CD4-positive, alpha-beta T cell treated with Interferon gamma for 1 hour (primary cell): ENCODE measurements around the gene OPCML.

Source experiments
- DNase-seq: peaks from one replicate; pipeline ENCODE4 v3.0.0-alpha.2; 2020

Gene OPCML

DNA sequence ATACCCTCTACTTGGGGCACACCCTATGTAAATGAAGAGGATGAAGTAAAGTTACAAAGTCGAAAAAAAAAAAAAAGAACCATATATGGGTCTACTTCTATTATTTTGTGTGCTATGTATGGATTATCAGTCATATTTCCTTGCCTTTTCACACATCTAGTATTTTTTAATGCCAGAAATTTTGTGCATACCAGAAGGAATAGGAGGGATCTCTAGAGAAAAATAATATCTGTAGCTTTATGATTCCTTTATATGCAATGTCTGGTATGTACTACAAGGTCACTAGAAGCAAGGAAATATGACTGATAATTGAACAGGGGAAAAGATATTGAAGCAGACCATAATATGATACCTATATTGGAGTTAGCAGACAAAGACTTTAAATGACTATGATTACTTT lies 713.4 kb downstream of the OPCML start:
- DNase-seq = no peak

DNA sequence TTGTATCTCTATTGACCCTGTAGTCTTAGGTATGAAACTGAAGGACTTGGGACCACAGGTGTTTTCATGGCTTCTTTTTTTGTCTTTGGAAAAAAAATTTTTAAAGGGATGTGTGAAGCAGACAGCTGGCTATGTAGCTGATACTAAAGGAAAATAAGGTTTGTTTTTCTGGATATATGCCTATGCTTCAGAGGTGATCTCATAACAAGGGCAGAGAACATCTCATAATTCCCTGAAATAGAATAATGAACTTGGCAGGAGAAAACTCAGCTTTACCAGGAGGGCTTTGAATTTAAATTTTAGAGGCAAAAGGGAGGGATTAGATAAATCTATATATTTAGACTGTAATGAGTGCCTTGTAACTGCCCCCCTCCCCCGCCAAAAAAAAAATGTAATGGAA lies 714.9 kb downstream of the OPCML start:
- DNase-seq = no peak

DNA sequence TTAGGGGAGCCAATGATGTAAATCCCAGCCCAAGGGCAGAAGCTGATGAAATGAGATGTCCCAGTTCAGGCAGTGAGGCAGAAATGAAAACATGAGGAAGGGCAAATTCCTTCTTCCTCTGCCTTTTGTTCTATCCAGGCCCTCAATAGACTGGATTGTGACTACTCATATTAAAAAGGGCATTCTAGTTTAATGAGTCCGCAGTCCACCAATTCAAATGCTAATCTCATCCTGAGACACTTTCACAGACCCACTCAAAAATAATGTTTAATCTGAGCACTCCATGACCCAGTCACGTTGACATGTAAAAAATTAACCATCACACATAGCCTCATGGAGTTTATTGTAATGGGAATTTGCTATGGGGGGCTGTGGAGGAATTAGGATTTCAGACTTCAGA lies 717.9 kb downstream of the OPCML start:
- no peak for DNase-seq

DNA sequence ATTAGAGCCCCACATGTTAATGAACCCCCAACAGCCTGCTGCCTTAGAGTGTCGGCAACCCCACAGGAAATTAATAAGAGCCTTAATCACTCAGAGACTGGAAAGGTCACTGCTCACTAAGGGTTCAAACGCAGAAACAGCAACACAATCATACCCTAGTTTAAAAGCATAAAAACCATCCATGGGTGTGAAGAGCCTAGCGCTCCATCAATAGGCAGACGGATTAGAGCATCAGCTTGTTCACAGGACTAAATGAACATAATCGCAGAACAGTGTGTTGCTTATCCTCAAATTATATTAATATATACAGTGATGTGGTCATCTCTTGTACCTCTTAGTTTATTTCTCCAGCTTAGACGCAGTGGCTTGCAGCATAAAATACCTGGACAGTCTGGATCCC lies 720.7 kb downstream of the OPCML start:
- no peak for DNase-seq

DNA sequence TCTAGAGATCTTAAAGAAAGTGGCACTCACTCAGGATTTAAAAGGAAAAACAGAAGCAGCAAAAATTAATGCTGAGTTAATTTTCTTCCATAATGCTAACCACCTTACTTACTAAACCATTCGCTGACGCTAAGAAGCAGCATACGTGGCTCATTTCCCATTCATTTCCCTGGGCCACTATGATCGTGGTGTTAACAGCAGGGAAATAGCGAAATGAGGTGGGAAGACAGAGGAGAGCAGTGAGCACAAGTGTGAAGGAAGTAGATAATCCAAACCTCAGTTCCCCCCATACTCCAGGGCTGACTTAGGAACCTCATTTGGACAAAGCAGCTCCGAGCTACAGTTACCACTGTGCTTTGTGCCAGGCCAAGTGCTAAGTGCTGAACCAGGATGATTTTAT lies 723.2 kb downstream of the OPCML start:
- no peak for DNase-seq

DNA sequence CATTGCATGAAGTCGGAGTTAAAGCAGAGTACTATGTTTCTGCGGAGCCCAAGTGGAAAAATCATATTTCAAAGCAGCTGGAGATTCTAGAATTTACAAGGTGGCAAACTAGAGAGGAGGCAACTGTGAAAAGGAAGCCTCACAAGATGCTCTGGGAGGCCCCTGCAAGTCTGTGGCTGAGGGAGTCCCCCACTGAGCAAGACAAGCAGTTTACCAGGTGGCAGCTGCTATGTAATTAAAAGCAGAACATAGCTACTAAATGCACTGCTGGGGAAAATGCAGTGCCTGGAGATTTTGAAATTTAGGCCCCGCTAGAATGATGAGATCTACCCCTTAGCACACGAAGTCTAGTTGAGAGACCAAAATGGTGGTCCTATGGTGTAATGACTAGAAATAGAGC lies 728.0 kb downstream of the OPCML start:
- no peak for DNase-seq

DNA sequence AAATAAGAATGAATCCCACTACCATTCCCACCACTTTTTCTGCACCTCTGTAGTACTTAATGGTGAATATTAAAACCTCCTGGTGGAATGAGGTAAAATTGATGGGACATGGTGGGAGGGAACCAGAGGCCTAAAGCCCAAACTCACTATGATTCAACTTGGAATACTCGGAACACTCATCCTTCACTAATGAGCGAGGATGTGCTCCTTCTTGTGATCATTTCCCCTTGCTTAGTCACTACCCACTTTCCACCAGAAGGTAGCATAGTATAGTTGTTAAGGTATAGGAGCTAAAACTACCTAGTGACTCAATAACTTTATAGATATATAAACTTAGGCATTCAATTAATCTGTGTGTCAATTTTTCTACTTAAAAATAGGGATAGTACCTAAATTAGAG lies 728.9 kb downstream of the OPCML start:
- DNase-seq = no peak

DNA sequence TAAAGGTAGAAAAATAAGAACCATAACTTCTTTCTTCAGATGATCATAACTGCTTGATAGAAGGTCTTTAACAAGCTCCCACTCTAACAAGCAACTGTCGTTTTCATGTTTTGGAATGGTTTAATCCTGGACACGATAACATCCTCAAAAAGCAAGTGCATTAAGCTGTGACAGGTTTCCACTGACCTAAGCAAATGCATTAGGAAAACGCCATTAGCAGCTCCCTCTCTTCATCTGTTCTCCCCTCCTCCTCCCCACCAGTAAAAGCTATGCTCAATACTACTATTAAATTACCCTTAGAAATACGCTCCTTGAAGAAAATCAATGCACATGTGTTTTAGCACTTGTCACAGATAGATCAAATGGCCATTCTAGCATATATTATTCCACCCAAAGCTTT lies 729.4 kb downstream of the OPCML start:
- DNase-seq = no peak

DNA sequence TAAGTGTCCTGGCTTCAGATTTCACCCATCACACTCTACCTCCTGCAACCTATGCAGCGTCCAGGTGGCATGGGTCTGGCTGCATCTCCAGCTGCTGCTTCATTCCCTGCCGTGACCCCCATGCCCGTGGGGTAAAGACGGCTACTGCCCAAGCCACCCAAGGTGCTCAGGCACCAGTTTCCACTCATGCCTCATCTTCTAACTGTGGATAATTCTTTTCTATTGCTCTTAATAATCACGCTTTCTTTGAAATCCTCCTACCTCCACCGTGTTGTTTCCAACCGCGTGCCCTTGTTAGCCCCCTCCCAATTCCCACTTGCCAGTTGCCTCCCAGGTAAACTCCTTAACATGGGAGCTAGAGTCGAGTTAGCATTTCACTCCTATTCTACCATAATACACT lies 738.5 kb downstream of the OPCML start:
- DNase-seq = no peak

DNA sequence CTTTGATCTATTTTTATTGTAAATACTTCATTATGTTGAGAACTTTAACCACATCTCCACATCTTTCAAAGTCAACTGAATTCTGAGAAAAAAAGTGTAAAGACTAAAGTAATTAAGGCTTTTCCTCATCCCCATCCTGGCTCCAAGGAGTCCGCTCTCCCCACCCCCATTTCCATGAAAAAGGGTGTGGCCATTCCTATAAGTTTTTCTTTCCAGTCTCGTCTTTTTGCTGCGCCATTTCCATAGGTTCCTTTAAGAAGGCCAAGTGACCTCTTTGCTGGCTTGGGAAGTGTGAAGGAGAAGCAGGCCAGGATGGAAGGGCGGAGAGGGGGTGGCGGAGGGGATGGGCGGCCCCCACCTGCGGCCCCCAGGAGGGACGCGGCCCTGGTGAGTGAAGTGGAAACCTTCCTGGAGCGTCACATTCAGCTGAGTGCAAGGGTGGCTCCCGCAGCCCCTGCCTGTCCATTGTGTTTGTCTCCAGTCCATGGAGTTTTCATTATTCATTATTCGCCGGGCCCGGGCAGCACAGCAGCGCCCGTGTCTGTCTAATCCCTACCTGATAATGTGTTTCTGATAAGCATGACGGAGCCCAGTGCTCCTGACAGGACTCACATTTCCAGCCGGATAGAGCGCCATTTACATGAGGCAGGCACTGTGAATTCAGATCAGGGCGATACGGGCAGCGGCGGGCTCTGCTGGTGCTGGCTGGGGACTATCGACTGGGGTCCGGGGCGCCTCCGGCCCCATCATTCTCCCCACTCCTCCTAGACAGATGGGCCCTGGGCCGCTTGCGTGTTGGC lies 739.8 kb downstream of the OPCML start:
- no peak for DNase-seq

DNA sequence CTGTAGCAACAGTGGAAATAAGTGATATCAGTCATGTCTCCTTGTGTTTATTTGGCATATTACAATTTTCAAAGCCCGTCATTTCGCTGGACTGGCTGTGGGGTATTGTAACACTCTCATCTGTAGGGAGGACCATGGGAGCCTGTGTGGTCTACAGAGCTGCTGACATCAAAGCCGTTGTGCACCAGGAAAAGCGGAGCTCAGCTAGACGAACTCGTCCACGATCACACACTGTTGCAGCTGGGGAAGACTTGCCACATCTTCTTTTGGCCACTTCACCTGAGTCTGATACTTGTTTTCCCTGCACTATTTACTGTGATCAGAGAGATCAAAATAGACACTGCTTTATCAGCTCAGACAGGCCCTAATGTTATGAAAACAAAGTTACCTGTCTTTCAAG lies 741.3 kb downstream of the OPCML start:
- no peak for DNase-seq

DNA sequence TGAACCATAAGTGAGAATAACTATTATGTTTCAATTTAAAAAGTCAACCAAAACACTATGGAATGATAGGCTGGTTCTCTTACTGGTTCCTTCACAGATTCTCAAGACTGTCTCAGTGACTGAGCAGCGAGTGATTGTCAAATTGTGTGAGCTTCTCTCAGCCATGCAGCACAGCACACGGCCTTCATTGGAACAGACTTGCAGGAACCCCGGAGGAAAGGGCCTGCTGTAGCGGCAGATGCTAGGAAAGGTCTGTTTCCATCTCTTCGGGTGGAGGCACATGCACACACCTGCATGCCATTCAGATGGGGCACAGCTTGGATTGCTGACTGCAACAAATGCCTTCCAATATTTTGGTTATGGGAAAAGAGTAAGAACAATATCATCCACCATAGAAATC lies 741.8 kb downstream of the OPCML start:
- no peak for DNase-seq

DNA sequence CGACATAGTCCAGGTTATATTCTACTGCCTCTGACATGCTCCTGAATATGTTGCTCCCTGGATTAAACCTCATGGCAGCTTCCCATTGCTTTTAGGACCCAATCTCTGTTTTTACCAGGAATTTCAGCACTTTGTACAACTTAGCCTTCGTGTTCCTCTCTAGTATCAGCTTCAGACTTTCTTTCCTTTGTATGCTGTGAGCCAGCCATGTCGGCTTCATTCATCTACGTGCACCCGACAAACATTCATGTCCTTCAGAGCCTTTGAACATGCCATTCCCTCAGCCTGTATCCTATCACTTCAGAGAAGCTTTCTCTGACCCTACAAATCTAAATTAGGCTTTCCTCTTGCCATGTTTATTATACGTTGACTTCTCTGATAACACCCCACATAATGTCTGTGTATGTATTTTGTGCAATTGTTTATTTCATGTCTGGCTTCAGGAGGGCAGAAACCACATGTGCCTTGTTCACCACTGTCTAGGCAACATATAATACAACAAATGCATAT lies 743.4 kb downstream of the OPCML start:
- no peak for DNase-seq

DNA sequence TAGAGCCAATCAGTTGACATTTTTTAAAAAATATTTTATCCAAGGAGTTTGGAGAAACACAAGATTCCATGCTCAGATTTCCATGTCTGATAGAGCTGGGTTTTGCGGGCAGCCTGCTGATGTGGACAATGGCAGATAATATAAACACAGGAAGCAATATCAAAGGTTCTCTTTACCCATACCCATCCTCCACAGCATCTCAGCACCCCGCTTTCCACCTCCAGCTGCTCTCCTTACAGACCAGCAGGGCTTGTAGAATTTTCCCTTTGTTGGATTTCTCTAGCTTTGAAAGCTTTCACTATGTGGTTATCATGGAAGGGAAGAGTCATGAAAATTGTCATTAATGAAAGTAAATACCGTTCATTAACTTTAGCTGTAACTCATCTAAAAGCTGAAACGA lies 746.4 kb downstream of the OPCML start:
- DNase-seq = no peak

DNA sequence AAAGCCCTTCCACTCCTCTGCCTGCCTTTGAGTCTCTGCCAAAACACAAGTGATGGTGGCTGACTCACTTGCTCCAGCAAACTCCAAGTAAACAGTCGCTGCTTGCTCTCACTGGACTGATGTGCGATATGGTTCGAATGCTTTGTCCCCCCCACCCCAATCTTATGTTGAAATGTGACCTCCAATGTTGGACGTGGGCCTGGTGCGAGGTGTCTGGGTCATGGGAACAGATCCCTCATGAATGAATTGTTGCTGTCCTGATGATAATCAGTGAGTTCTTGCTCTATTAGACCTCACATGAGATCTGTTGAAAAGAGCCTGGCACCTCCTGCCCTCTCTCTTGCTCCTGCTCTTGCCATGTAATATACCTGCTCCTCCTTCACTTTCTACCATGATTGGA lies 747.9 kb downstream of the OPCML start:
- DNase-seq = no peak

DNA sequence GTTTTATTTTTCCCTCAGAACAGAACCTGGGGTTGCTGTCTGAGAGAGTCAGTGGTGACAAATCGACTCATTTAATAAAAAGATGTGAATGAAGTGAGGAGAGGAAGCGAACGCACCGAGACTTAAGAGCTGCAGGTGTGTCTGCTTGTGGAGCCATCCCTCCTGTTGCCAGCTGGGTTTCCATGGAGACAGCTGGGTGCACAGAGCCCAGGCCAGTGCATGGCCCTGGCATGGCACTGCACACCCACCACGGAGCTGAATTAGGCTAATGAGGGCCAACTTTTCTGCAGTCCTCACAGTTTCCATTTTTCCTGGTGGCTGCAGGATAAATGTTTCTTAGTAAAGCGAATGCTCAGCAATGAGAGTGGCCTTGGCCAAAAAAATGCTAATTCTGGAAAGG lies 750.2 kb downstream of the OPCML start:
- no peak for DNase-seq

DNA sequence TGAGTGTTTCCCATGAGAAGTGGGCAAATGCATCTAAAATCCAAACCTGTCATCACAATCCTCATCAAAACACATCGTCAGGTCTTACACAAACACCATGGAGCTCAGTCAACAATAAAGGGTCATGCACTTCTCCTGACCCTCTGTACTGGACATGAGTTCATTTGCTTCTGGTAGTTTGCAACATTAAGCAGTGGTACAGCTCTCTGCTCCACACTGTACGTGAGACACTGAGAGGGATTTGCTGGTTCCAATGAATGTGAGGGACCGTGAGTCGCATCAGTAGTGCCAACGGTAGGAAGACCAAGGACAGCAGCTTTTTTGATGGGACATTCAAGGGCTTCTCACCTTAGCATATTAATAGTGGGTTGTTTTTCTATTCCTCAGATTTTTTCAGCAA lies 752.3 kb downstream of the OPCML start:
- no peak for DNase-seq

DNA sequence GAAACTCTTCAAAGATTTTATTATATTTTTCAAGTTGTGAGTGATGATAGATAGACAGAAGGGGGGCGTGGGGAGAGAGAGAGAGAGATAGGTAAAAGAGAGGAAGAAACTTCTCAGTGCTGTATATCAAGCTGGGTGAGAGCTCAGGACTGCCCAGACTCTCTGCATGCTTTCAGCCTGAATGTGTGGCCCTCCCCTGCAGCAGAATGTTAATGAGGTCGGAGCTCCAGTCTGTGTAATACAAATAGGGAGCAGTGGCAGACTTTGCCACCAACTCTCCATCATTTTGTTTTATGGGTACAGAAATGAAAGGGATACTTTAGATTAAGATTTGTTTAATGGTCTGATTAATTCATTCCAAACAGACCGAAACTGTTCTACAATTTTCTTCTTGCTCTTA lies 752.8 kb downstream of the OPCML start:
- DNase-seq = no peak

DNA sequence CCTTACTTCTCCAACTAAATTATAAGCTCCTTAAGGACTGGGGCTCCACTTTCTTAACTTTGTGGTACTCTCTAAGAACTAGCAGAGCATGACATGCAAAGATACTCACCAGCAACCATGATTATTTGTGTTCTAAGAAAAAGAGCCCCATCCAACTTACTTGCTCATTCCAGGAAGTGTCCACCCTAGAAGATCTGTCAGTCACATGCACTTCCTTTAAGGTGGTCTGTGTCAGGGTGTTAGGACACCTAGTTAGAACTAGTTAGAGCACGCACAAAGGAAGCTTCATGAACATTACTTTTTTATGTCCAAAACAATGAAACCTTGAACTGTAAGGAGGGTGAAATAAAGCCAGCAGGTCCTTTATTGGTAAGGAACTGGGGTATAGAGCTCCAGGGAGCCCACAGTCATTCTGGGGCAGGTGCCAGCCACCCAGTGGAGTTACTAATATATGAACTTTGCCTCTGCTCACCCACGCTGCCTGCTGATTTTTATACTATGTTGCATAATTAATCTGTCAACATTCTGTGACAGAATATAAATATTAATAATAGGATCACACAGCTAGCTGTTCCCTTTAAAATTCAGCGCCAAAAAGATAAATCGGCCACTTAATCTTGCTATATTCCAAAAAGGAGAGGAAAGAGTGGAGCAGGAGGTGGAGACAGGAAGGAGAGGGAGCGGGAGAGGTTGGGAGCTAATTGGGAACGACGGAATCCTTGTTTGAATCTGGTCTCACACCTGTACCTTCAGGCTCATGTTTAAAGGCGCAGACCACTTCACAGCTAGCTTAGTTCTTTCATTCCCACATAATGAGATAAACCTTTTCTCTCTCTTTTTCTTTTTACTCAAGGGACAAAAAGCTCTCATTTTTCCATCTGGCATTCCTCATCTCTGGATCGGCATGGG lies 755.0 kb downstream of the OPCML start:
- no peak for DNase-seq

DNA sequence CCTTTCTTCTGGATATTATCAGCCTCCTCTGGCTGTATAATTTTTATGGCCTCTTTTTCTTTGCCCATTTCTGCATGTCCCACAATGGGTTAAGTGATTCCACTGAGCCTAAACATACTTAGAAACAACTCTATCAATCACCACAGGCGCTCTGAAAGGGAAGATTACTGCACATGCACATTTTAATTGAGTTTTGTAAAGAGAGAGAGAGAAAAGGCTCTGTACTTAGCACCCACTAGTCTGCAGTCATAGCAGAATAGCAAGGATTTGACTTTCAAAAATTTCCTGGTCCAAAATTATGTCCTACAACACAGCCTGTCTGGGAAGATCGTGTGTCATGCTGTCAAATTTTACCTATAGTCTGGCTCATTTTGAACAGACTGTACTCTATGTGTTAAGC lies 758.5 kb downstream of the OPCML start:
- no peak for DNase-seq

DNA sequence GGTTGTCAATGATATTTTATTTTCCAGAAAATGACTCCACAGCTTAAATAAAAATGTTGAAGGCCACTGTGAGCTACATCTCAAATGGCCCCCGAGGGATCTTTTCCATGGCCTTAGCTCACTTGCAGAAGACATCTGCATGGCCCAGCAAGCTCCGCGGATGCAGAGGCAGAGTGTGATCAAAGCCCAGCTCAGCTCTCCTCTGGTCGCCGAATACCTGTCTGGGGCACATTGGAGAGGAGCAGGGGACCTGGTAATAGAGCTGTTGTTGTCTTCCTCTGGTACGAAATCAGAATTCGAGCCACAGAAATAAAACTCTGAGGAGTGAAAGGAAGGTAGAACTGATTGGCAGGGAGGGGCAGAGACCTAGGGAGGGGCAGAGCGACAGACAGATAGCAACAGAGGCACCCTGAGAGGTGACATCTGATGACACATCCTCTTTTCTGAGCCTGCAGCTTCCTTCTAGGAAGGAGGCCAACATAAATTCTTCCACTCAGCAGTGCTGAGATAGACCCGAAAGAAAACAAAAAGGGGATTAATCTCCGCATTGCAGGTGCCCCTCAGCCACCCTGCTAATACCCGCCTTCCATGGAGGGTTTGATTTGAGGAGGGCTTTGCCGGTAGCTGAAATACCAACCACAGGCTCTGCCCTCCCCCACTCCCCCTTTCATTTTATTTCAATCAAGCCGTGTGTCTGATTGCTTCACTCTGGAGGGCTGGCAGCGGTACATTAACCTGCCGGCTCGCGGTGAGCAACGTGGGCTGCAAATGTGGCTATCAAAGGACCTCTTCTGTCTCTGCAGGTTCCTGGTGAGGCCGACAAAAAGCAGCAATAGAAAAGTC lies 759.4 kb downstream of the OPCML start:
- DNase-seq = no peak

DNA sequence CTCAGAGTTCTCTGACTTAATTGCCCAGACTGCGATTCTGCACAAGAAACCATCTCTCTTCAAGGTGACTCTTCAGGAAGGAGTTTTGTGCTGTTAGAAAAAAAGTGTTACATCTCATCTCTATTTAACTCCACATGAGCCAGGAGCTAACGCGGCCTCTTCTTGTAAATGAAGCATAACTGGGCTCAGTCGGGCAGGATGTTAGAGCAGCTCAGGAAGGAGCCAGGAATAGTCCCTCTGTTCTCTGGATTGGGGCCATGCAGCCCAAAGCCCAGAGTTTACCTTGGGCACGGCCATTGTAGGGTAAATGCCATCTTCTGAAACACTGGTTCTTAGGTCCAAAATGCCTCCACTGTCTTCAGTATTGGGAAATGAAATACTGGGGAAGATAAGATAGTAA lies 760.6 kb downstream of the OPCML start:
- no peak for DNase-seq

DNA sequence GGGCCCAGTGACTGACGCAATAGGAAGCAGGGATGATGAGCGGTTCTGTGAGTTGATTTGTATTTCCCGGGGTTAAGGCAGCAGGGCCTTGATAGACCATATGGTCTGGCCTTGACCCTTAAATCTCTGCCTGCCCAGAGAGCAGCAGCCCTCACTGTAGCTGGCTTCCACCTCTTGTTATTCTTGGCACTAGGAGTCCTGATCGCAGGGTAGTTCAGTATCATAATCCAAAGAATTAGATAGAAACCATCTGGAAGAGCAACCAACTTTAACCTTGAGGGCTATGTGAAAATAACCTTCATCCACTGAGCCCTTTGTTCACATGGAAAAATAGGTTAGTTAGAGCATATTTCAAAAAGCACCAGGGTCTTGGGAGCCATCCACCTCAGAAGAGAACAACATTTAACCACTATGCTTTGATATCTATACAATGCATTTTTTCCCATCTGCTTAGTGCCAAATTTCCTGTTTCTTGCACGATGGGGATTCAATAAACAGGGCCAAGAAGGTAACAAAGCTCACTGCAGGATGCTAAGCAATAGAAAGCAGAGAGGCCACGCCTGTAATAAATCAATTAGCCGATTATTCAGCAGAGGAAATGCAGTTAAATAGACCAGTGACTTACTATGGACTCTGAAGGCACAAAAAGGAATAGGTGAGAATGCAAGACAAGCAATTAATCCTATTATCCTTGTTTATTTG lies 761.3 kb downstream of the OPCML start:
- no peak for DNase-seq
